ENCODE results near the gene PACSIN1.
"Not testable (repeated sequence)": the region's sequence is repeated elsewhere in the genome, so short reads cannot be mapped to it uniquely, and the experiment has no call there.

PACSIN1 gene

DNA sequence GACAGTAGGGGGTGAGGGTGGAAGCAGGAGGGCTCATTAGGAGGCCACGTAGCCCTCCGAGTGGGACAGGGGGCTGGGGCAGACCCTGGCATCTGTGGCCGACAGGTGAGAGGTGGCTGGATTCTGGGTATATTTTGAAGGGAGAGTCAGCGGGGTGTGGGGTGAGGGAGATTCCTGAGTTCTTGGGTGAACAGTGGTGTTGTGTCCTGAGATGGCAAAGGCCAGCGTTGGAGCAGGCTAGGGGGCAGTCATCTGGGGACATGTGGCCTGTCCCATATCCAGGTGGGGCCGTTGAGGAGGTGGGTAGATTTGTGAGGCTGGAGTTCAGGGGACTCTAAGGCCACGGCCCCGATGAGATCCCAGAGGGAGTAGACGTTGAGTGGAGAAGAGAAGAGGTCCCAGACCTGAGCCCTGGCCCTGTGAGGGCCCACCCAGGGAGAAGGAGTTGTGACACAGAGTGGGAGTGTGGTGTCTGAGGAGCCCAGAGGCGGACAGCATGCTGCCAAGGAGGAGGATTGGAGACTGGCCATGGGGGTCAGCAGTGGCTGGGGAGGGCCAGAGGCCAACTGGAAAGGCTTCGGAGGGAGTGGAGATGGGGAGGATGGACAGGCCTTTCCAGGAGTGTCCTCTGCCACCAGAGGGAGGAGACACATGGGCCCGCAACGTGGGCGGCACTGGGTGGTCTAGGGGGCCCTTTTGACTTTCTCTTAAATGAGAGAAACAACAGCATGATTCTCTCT is 19.6 kb downstream of the PACSIN1 start:
- no peak for DNase-seq

- DNase-seq, result no peak
Measured at GRCh38 chr6:34486106-34486740, 20.3 kb downstream of the PACSIN1 start.

- not testable (repeated sequence) for DNase-seq
Measured at GRCh38 chr6:34486886-34487285, 21.0 kb downstream of the PACSIN1 start.

GRCh38 chr6:34487536-34487935 is 21.7 kb downstream of the PACSIN1 start:
- DNase-seq, result no peak

DNA sequence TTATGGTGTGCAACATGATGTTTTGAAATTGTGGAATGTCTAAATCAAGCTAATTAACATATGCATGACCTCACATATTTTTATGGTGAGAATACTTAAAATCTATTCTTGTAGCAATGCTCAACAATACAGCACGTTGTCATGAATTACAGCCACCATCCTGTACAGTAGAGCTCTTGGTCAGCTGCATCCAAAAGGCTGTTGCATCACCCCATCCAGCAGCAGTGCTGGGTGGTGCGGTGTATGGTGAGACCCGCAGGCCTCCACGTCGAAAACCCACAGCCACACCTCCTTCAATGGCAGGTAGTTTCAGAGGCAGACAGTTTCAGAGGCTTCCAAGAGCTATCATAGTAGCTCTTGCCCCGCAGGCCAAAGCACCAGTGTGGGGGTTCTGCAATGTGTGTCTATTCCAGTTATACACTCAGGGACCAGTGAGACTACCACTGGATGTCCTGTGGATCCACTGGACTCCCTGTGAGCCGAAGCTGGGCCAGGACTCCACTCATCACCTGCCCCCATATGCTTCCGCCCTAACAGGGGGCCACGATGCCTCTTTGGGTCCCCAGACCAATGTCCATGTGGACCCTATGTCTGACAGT is 23.4 kb downstream of the PACSIN1 start:
- DNase-seq, result no peak

- no peak for DNase-seq
Measured at GRCh38 chr6:34490390-34491090, 24.7 kb downstream of the PACSIN1 start.

DNA sequence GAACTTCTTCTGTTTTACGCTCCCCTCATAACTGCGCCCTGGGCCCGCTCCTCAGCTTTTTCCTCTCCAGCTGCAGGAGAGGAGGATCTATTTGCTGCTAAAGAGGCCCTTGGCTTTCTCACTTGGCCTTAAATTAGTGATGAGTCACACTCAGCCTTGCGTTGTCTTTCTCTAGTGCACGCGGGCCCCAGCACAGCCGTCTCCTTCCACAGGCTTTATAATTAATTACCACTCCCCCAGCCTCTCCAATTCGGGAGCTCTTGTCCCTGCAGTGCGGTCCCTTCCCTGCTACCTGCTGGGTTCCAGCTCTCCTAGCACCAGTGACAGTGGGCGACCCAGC is 25.2 kb downstream of the PACSIN1 start:
- DNase-seq, result no peak

GRCh38 chr6:34493344-34493743 is 27.5 kb downstream of the PACSIN1 start:
- no peak for DNase-seq

GRCh38 chr6:34494973-34495372 is 29.1 kb downstream of the PACSIN1 start:
- no peak for DNase-seq

DNA sequence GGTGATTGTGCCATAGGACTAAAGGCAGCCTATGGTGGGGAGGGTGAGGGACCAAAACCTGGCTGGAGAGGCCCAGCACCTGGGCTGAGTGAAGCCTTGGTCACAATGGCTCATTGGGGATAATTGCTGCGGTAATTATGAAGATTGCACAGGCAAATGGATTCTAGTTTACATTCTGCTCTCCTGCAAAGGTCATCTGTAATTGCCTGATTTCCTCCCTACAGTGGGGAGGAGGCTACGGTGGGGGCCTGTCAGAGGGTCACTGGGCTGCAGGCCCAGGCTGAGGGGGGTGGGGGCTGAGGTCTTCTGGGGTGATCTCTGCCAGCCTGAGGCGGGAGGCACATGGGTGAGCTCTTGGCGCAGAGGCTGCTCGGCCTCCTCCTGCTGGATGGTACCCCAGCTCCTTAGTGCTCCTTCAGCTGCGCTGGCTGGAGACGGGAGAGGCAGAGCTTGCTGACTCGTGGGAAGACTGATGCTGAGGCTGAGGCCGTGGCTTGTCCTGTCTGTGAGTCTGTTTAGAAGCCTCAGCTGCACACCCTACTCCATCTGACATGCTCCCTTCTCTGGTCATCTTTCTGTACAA is 30.3 kb downstream of the PACSIN1 start:
- DNase-seq, result no peak

- no peak for DNase-seq
Measured at GRCh38 chr6:34497411-34497810, 31.5 kb downstream of the PACSIN1 start.

DNA sequence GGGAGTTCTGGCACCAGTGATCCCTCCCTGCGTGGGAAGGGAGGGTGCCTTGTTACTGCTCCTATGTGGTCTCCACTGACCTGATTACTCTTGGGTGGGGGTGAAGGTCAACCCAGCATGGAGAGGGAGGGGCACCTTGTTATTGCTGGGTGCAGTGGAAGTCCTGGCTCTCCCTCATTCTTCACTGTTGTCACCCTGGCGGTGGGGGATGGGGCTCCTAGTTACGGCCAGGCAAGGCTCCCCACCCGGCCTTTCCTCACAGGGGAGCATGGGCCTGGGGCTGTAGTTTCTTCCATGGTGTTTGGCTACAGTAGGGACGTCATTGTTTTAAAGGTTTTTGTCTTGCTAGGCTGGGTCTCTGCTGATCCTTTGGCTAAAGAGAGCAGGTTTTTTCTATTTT is 40.8 kb downstream of the PACSIN1 start:
- DNase-seq, result no peak

DNA sequence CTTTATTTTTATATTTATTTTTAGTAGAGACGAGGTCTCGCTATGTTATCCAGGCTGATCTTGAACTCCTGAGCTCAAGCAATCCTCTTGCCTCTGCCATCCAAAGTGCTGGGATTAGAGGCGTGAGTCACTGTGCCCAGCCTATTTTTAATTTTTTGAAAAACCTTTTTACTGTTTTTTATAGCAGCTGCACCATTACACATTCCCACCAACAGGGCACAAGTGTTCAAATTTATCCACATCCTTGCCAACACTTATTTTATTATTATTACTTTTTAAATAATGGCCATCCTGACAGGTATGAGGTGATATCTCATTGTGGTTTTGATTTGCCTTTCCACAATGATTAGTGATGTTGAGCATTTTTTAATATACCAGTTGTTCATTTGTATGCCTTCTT is 42.5 kb downstream of the PACSIN1 start:
- DNase-seq, result no peak

- no peak for DNase-seq
Measured at GRCh38 chr6:34509782-34510181, 43.9 kb downstream of the PACSIN1 start.

DNA sequence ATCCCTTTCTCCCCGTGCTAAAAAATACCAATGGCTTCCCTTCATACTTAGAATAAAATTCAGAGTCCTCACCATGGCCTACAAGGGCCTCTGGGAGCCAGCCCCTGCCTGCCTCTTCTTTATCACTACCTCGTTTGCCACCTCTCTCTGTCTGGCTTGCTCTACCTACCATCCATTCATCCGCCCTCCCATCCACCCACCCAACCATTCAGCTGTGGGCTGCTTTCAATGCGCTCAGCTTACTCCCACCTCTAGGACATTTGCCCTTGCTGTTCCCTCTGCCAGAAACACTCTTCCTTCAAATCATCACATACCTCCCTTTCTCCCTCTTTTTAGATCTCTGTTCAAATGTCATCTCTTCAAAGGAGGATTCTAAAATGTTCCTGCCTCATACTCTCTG is 44.4 kb downstream of the PACSIN1 start:
- no peak for DNase-seq

DNA sequence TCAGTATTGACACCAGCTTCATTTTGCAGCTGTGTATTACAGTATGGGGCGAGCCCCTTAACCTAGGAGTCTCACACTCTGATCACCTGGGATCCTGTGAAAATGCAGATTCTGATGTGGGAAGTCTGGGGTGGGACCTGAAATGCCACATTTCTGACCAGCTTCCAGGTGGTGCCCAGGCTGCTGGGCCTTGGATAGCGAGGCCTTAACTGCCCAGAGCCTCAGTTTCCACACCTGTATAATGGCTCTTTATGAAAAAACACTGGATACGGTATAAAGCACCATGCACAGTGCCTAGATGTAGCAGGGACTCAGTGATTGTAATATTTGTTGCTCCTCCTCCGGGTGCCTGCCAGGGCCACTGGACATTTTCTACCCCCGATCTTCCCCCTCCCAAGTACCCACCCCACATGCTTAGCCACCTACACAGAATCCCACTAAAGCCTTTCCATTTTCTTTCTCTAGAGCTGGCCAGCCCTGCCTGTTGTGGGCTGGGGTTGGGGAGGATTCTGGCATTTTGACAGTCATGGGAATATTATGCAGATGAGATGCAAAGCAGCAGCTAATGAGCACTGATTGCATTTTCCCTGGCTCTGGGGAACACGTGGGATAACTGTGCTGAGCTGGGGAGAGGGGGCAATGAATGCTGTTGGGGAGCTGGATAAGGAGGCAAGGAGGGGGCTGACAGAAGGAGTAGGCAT is 45.5 kb downstream of the PACSIN1 start:
- DNase-seq, result no peak

- DNase-seq, result no peak
Measured at GRCh38 chr6:34511915-34512737, 46.2 kb downstream of the PACSIN1 start.

GRCh38 chr6:34512738-34513115 is 46.9 kb downstream of the PACSIN1 start:
- DNase-seq, result no peak

DNA sequence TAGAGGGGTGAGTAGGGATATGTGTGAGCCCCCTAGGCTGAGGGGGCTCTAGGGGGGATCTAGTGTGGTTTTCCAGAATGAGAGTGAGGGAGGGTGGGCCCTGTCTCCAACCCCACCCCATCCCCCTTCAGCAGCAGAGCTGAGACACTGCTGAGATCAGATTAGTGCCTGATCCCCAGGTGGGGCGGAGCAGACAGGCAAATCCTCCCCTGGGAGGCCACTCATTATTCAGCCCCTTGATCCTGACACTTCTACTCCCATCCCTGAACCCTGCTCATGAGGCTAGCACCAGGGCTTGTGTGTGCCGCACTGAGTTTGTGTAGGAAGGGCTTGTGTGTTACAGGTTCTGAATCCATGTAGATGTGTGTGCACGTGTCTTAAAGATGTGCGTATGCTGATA is 47.8 kb downstream of the PACSIN1 start:
- no peak for DNase-seq

- no peak for DNase-seq
Measured at GRCh38 chr6:34514112-34514511, 48.2 kb downstream of the PACSIN1 start.

DNA sequence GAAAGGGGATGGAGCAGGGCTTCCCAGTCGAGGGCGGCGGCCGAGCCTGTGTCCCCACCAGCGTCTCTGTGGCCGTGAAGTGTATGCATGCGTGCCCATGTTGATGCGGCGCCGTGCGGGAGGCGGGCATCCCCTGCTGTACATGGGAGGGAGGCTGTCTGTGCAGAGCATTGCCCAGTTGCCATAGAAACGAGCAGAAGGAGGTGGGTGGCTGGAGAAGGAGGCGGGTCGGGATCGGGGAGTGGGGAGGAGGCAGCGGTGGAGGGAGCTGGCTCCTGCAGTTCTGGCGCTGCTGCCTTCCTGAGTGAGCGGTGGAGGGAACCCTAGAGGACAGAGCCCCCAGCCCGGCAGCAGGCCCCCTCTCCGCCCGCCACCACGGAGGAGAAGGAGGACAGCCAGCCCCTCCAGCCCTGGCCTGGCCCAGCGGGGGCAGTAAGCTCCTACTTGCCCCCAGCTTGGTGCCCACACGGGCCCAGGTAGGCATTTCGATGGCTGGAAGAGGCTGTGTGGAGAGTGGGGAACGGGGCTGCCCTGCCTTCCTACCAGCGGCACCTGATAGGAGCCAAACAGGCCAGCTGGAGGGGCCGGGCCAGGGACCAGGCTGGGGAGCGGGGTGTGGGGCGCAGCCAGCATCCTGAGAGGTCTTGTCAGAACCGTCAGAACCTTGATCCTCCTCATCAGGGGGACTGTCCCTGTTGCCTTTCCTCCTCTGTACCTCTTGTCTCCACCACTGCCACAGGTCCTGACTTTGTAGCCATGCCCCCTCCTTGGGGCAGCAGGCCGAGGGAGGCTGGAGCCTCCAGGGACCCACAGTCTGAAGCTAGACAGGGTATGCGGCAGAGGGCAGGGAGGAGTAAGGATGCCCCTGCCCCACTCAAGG is 49.0 kb downstream of the PACSIN1 start:
- DNase-seq, result no peak

All from T-helper 9 cell (primary cell).